K562 (cell line): Measurements from ENCODE around the gene FAM174C. TPM values are rescaled to one million over a fixed set of nuclear protein-coding genes. Genes with fewer than 3 reads are reported as not detected.

Source experiments
- EGR1 ChIP-seq: fragments of 450-650 bp; conservative IDR thresholded peaks from 2 replicates; pipeline ENCODE4 v1.6.1; 2017; ENCODE audit warnings: mild to moderate bottlenecking
- ETV5 ChIP-seq: sonication (generic); formaldehyde crosslinking; IDR thresholded peaks from 2 replicates; pipeline ENCODE4 v1.4.0; 2020; ENCODE audit warnings: low read depth, mild to moderate bottlenecking, missing genetic modification reagents
- HCFC1 ChIP-seq: IDR thresholded peaks from 2 replicates; pipeline ENCODE4 v1.6.1; 2012; ENCODE audit warnings: low read depth, low read length, improper control_type of control experiment
- HNRNPLL ChIP-seq: fragments of 200-400 bp; formaldehyde crosslinking; IDR thresholded peaks from 2 replicates; pipeline ENCODE4 v1.6.1; 2017; ENCODE audit warnings: low read length, low read depth, mild to moderate bottlenecking; ENCODE audit not compliant: poor library complexity, severe bottlenecking
- ID3 ChIP-seq, 2 experiments: fragments of 250-450 bp in 1 of 2; fragments of 450-650 bp in 1 of 2; sonication (Bioruptor Pico) in 1 of 2; IDR thresholded peaks; 2 replicates each; pipeline versions ENCODE4 v1.6.1 to v1.8.0; 2016 to 2021; ENCODE audit warnings: mild to moderate bottlenecking in 2 of 2, moderate library complexity in 2 of 2, missing compliant biosample characterization in 1 of 2, missing genetic modification characterization in 1 of 2
- MTA1 ChIP-seq: fragments of 450-650 bp; IDR thresholded peaks from 2 replicates; pipeline ENCODE4 v1.6.1; 2017; ENCODE audit warnings: borderline replicate concordance
- MXD1 ChIP-seq: fragments of 250-450 bp; sonication (Bioruptor Pico); IDR thresholded peaks from 2 replicates; pipeline ENCODE4 v1.8.0; 2021; ENCODE audit warnings: borderline replicate concordance, mild to moderate bottlenecking, moderate library complexity; ENCODE audit not compliant: poor library complexity, severe bottlenecking
- MYC ChIP-seq, 2 experiments: fragments of 250-450 bp in 1 of 2; sonication (Bioruptor Pico) in 1 of 2; IDR thresholded peaks; 2 replicates each; pipeline versions ENCODE4 v1.5.1 to v1.6.1; 2012 to 2021; ENCODE audit warnings: low read depth in 2 of 2, borderline replicate concordance in 1 of 2, improper control_type of control experiment in 1 of 2, low read length in 1 of 2, mild to moderate bottlenecking in 1 of 2, moderate library complexity in 1 of 2
- NEUROD1 ChIP-seq: fragments of 150-350 bp; IDR thresholded peaks from 2 replicates; pipeline ENCODE4 v1.6.1; 2014; ENCODE audit warnings: borderline replicate concordance, low read length, low read depth; ENCODE audit not compliant: partially characterized antibody
- NR2C1 ChIP-seq, 2 experiments: fragments of 450-650 bp; IDR thresholded peaks; 2 replicates each; pipeline ENCODE4 v1.6.1; 2017; ENCODE audit warnings: mild to moderate bottlenecking in 2 of 2, antibody characterized with exemption in 1 of 2, inconsistent platforms in 1 of 2, missing compliant biosample characterization in 1 of 2, missing genetic modification characterization in 1 of 2
- SMC3 ChIP-seq: conservative IDR thresholded peaks from 2 replicates; pipeline ENCODE4 v1.6.1; 2011; ENCODE audit warnings: low read depth, low read length, improper control_type of control experiment; ENCODE audit not compliant: insufficient read depth
- TRIM28 ChIP-seq: fragments of 450-650 bp; IDR thresholded peaks from 2 replicates; pipeline ENCODE4 v1.6.1; 2017
- YBX1 ChIP-seq: fragments of 450-650 bp; IDR thresholded peaks from 2 replicates; pipeline ENCODE4 v1.7.1; 2016; ENCODE audit warnings: mild to moderate bottlenecking
- ZKSCAN3 ChIP-seq: fragments of 250-450 bp; sonication (Bioruptor Pico); IDR thresholded peaks from 2 replicates; pipeline ENCODE4 v1.4.0; 2020
- ZNF184 ChIP-seq: sonication (generic); formaldehyde crosslinking; IDR thresholded peaks from 2 replicates; pipeline ENCODE4 v1.5.0; 2020; ENCODE audit warnings: missing genetic modification reagents
- polyA plus RNA-seq, 8 experiments: library from polyadenylated mRNA; depleted of rRNA in 4 of 8; stranded (reverse) in 5 of 8; unstranded in 3 of 8; fragments of >200 nt; fragmentation: Nextera tagmentation in 2 of 8; fragmentation: Illumina TruSeq in 1 of 8; extraction: Ambion mirVana in 2 of 8; extraction: Trizol in 1 of 8; gene quantifications; 2 replicates each; pipeline versions ENCODE4 v1.2.1 to v1.2.3, GENCODE V29; 2011 to 2014; ENCODE audit warnings: inconsistent platforms in 1 of 8, missing spikeins in 1 of 8
- total RNA-seq, 7 experiments: library from RNA; depleted of rRNA in 6 of 7; stranded (reverse); fragments of >200 nt in 6 of 7; fragmentation: Illumina TruSeq in 2 of 7; extraction: Trizol in 2 of 7; gene quantifications; 2 replicates each; pipeline versions ENCODE4 v1.2.1 to v1.2.3, GENCODE V29; 2011 to 2021; ENCODE audit warnings: low replicate concordance in 1 of 7
- TF ChIP-seq, protein P1 (sequence below): conservative IDR thresholded peaks from 2 replicates; pipeline ENCODE4 v1.6.1; 2011; ENCODE audit warnings: low read depth, mild to moderate bottlenecking, low read length; ENCODE audit not compliant: control insufficient read depth
- TF ChIP-seq, protein P2 (sequence below), 2 experiments: fragments of 150-350 bp in 1 of 2; IDR thresholded peaks; 2 replicates each; pipeline ENCODE4 v1.6.1; 2012 to 2016; ENCODE audit warnings: low read depth in 2 of 2, low read length in 2 of 2, mild to moderate bottlenecking in 1 of 2, moderate library complexity in 1 of 2
- TF ChIP-seq, protein P3 (sequence below), 2 experiments: fragments of 450-650 bp; conservative IDR thresholded peaks; 2 replicates each; pipeline ENCODE4 v1.6.1; 2017; ENCODE audit warnings: mild to moderate bottlenecking in 2 of 2, moderate library complexity in 2 of 2

FAM174C gene
- total and polyA plus RNA-seq, 9 of the 15 experiments (the other 6 are each of a cell fraction or from before 2014, with no cell fraction given) = 0.66 to 89.6 (median 20.3) TPM

DNA sequence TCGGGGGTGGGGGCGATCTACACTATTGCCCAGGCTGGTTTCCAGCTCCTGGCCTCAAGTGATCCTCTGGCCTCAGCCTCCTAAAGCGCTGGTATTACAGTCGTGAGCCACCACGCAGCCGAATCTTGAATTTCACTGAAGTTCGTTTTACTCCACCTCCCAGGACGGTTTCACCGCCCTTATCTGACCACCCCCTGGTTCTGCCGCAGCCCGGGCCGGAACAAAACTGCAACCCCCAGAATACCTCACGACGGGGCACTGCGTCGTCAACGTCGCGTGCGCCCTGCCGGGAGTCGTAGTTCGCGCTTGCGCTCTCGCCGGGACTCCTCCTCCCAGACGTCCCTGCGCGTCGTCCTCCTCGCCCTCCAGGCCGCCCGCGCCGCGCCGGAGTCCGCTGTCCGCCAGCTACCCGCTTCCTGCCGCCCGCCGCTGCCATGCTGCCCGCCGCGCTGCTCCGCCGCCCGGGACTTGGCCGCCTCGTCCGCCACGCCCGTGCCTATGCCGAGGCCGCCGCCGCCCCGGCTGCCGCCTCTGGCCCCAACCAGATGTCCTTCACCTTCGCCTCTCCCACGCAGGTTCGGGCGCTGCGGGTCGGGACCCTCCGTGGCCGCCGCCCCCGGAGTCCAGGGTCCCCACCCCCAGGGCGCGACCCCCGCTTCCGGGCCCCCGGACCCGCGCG is 33.8 kb upstream of the FAM174C start, which contains the start of gene ATP5F1D (continued):
- TF ChIP-seq, protein P1, sequence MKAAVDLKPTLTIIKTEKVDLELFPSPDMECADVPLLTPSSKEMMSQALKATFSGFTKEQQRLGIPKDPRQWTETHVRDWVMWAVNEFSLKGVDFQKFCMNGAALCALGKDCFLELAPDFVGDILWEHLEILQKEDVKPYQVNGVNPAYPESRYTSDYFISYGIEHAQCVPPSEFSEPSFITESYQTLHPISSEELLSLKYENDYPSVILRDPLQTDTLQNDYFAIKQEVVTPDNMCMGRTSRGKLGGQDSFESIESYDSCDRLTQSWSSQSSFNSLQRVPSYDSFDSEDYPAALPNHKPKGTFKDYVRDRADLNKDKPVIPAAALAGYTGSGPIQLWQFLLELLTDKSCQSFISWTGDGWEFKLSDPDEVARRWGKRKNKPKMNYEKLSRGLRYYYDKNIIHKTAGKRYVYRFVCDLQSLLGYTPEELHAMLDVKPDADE = peak; percentile 99
- TF ChIP-seq YBX1 = no peak
- TF ChIP-seq NEUROD1 = peak; percentile 44
- peak; percentile 69; the same call in 1 of the 2 replicates for TF ChIP-seq EGR1
- TF ChIP-seq NR2C1 (IDR thresholded peaks at IDR 0.05) = peak; percentile 79; the same call in 1 of the 2 replicates
- TF ChIP-seq NR2C1 (tag; IDR thresholded peaks at IDR 0.05) = peak; percentile 93
- TF ChIP-seq TRIM28 = no peak
- TF ChIP-seq MTA1 = peak; percentile 89
- peak; percentile 50 for TF ChIP-seq MXD1 (CRISPR knock-in tag)
- peak; percentile 50; the same call in 1 of the 2 replicates for TF ChIP-seq MYC (IDR thresholded peaks at IDR 0.05; ENCODE audit: low read depth, low read length)
- no peak for TF ChIP-seq MYC (CRISPR knock-in tag; IDR thresholded peaks at IDR 0.05; ENCODE audit: borderline replicate concordance, low read depth)
- 0 out of 2 replicates have a peak, but pooled peaks have one; percentile 5 for TF ChIP-seq SMC3
- TF ChIP-seq HCFC1 = peak; percentile 100
- peak; percentile 94 for TF ChIP-seq HNRNPLL
- TF ChIP-seq, protein P2, sequence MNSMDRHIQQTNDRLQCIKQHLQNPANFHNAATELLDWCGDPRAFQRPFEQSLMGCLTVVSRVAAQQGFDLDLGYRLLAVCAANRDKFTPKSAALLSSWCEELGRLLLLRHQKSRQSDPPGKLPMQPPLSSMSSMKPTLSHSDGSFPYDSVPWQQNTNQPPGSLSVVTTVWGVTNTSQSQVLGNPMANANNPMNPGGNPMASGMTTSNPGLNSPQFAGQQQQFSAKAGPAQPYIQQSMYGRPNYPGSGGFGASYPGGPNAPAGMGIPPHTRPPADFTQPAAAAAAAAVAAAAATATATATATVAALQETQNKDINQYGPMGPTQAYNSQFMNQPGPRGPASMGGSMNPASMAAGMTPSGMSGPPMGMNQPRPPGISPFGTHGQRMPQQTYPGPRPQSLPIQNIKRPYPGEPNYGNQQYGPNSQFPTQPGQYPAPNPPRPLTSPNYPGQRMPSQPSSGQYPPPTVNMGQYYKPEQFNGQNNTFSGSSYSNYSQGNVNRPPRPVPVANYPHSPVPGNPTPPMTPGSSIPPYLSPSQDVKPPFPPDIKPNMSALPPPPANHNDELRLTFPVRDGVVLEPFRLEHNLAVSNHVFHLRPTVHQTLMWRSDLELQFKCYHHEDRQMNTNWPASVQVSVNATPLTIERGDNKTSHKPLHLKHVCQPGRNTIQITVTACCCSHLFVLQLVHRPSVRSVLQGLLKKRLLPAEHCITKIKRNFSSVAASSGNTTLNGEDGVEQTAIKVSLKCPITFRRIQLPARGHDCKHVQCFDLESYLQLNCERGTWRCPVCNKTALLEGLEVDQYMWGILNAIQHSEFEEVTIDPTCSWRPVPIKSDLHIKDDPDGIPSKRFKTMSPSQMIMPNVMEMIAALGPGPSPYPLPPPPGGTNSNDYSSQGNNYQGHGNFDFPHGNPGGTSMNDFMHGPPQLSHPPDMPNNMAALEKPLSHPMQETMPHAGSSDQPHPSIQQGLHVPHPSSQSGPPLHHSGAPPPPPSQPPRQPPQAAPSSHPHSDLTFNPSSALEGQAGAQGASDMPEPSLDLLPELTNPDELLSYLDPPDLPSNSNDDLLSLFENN (IDR thresholded peaks at IDR 0.05; ENCODE audit: low read depth in 2 of 2, low read length in 2 of 2) = 0 out of 4 replicates have a peak, but pooled peaks of 1 of the 2 experiments have one; percentile 26
- peak; percentile 17; the same call in 1 of the 2 replicates for TF ChIP-seq ETV5 (CRISPR knock-in tag)
- no peak for TF ChIP-seq ZKSCAN3 (CRISPR knock-in tag)
- no peak for TF ChIP-seq ZNF184 (CRISPR knock-in tag)
- TF ChIP-seq ID3 (CRISPR knock-in tag; IDR thresholded peaks at IDR 0.05) = no peak
- TF ChIP-seq ID3 (tag; IDR thresholded peaks at IDR 0.05) = peak; percentile 66
- TF ChIP-seq, protein P3, sequence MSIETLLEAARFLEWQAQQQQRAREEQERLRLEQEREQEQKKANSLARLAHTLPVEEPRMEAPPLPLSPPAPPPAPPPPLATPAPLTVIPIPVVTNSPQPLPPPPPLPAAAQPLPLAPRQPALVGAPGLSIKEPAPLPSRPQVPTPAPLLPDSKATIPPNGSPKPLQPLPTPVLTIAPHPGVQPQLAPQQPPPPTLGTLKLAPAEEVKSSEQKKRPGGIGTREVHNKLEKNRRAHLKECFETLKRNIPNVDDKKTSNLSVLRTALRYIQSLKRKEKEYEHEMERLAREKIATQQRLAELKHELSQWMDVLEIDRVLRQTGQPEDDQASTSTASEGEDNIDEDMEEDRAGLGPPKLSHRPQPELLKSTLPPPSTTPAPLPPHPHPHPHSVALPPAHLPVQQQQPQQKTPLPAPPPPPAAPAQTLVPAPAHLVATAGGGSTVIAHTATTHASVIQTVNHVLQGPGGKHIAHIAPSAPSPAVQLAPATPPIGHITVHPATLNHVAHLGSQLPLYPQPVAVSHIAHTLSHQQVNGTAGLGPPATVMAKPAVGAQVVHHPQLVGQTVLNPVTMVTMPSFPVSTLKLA (conservative IDR thresholded peaks at IDR 0.05) = peak; percentile 57 to 75
